Raji (cell line): ENCODE measurements around the gene CD27.

Source experiments
- POLR2A ChIP-seq: IDR thresholded peaks from 2 replicates; pipeline ENCODE4 v1.6.1; 2011; ENCODE audit warnings: low read depth, low read length, control low read depth; ENCODE audit not compliant: insufficient read depth

CD27 gene

DNA sequence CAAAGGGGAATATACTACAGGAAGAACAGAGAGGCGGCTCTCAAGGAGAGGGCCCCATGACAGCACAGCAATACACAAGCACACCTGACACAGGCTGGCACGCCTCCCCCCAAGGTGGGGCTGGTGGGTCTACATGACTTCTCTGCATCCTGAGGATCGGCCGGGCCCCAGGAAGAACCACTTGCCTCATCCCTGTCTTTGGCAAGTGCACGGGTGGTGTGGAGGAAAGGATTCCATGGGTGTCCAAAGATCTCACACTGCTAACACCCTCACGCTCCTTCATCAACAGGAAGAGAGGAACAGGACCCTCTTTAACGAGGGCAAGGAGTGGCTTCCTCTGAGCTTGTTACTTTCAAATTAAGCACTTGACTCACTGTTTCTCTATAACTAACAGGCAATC lies 18.5 kb downstream of the CD27 start:
- no peak for TF ChIP-seq POLR2A

DNA sequence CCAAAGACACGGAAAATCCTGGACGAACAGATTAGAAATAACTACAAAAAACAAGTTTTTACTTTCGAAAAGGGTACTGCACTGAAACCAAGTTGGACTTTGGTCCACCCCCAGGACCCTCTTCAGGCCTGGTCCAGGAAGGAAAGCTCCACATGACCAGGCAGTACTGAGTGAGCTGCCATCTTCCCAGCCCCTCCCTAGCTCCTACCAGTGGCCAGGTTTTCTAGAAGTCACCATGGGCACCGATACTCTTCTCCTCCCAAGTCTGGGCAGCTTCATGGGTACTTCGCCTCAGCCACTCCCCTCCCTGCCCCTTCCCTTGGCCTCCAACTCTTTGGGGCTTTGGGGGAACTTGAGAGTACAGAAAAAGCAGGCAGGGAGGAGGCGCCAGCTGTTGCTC lies 19.1 kb downstream of the CD27 start:
- no peak for TF ChIP-seq POLR2A

DNA sequence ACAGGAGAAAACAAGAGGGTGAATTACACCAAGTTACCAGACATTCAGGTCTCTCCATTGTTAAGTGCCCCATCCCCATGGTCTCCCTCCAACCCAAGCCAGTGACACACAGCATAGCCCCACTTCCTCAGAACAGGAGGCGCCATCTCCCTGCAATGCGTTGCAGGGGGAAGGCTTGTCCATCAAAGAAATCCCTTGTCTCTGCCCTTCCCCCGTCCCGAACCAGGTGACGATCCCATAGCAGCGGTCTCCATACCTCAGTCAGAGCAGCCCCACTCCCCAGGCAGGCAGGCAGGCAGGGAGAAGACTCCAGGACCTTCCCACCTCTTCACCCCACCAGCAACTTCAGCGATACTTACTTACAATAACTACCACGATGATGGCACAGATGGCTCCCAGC lies 19.8 kb downstream of the CD27 start:
- no peak for TF ChIP-seq POLR2A

DNA sequence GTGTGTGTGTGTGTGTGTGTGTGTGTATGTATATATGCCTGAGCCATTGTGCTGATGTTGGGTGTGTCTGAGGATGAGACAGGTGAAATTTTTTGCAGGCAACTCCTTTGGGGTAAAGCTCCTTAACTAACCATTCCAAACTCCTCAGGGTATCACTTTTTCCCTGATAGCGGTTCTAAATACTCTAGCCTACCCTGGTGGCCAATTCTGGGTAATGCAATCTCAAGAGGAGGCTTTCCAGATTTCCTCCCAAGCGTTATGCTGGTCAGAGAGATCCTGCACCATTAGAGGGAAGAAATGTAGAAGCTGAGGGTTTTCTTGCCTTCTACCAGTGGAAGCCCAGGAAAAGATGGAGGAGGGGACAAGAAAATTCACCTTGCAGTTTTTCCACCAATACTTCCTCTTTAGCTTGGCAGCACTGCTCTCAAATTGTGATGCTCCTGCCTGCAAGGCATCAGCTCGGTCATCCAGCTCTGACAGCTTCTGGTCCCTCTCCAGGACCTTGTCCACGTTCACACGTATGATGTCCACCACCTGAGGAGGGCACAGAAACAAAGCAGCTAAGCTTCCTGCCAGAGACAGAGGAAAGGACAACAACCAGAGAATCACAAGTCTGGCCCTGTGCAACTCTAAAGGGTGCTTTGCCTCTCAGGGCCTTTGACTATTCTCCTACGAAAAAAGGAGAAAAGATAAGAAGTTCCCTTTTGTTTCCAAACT lies 20.9 kb downstream of the CD27 start:
- TF ChIP-seq POLR2A, result no peak

DNA sequence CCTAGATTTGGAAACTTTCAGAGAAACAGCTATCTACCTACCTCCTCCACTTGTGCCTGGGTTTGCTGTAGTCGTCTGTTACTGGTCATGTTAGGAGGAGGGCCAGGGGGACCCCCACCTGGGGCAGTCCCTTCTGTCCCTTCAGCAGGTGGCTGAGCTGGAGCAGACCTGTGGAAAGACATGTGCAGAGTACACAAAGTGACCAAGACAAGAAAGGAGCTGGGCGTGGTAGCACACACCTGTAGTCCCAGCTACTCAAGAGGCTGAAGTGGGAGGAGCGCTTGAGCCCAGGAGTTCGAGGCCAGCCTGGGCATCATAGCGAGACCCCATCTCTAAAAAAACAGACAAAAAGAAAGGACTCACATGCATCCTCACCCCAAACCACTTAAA lies 21.4 kb downstream of the CD27 start:
- TF ChIP-seq POLR2A, result no peak

DNA sequence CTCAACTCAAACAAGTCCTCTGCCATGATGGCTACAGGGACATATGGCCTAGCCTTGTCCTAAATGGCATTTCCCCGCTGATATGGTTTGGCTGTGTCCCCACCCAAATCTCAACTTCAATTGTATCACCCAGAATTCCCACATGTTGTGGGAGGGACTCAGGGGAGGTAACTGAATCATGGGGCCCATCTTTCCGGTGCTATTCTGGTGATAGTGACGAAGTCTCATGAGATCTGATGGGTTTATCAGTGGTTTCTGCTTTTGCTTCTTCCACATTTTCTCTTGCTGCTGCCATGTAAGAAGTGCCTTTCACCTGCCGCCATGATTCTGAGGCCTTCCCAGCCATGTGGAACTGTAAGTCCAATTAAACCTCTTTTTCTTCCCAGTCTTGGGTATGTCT lies 22.0 kb downstream of the CD27 start:
- 0 out of 2 replicates have a peak, but pooled peaks have one; percentile 18 for TF ChIP-seq POLR2A

DNA sequence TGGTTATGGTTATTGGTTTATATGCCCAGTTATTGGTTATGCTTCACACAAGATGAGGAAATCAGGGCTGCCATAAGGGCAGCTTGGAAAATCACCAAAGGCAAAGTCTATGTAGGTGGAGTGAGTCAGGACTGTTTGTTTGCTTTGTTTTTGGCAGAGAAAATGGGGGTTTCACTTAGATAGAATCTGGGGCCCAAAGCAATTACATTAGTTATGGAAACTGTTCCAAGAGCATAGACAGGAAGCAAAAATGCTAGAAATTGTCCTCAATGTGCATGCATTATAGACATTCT lies 23.5 kb downstream of the CD27 start:
- TF ChIP-seq POLR2A, result no peak

DNA sequence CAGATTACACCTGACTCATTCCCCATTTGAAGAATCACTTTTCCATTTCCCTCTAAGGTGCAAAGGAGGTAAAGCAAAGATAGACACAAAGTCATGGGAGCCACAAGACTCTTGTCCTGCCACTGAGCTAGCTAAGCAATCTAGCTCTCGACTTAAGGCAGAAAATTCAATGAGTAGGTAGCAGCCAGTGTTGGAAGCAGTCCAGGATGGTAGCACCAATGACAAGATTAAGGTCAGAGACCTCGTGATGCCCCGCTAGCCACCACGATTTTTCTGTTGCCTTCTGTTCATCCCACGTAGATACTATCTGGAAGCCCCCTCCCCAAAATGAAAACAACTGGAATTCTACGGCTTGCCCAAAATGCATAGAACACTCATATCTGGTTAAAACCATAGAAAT lies 24.3 kb downstream of the CD27 start:
- no peak for TF ChIP-seq POLR2A

DNA sequence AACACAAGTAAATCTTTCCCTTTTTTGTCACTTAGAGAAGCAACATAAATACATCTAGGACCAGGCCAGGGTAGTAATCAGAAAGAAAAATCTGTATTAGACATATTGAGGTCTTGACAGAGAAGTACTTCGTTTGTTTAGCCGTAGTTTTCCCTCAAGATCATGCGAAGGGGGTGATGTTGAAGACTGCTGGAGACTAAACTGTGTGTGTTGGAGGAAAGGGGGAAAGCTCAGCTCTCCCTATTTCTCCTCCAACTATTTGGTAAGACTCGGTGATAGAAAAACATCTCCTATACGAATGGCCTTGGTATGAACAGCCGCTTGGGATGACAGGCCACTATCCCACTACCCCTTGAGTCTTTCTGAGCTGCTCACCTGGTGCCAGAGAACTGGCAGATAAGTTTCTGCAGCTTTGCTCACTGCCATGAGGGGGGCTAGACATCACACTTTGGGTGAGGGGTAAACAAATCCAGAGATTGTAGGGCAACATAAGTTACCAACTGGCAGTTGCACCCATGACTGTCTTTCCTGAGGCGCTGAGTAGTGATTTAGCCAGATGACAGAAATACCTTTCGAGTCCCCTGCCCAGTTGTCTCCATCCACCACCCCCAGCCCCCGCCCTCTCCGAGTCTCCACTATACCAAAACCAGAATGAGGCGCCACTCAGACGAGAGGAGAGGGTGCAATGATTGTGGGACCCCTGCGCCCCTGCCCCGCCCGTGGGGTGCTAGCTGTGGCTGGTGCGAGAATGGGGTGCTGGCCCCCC lies 25.0 kb downstream of the CD27 start:
- TF ChIP-seq POLR2A, result no peak

DNA sequence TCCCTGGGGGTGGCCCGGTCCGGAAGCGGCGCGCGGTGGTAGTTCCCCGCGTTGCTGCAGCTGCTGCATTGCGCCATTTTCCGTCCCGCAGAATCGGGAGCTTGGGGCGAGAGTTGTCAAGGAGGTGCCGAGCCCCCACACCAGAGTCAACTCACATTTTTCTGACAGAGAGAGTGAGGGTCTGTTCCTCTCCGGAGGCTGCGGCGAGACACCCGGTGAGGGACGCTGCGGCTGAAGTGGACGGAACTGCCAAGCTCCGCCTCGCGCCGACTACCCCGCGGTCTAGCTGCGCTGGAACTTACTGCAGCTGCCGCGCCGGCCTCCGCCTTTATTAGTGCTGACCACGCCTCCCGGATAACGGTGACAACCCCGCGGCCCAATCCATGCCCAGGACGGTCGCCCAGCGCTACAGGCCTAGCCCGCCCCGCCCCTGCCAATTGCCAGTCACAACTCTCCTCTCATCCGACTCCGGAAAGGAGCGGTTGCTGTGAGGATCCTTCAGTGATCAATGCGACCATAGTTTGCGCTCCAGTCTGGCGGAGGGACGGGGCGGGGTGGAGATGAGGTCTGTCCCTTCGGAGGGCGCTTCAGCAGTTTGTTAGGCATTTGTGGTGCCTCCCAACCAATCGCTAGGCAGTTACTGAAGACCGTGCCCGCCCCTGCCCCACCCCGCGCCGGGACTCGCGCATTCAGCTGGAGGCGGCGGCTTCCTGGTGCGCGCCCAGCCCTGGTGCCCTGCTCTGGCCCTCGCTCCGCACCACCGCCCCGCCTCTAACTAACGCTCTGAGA lies 25.8 kb downstream of the CD27 start, which contains the start of gene VAMP1:
Gene VAMP1, minus strand, starts transcription at position 303 of the 789 bp plus-strand sequence. Its CDS starts 146 bp downstream, at position 157.
- TF ChIP-seq POLR2A, result peak; percentile 100

DNA sequence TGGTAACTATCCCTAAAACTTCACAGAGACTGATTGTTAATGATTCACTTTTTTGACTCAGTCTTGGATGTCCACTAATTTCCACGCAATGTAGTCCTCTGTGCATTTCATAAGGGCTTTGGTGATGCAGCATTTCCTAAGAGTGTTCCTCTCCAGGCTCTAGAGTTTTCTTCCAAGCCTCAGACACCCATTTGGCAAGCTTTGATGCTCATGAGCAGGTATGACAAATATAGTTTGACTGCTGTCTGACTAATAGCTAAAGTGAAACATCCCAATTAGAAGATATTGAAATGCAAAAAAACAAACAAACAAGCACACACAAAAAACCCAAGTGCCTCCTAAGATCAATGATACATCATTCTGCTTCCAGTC lies 27.2 kb downstream of the CD27 start:
- no peak for TF ChIP-seq POLR2A

DNA sequence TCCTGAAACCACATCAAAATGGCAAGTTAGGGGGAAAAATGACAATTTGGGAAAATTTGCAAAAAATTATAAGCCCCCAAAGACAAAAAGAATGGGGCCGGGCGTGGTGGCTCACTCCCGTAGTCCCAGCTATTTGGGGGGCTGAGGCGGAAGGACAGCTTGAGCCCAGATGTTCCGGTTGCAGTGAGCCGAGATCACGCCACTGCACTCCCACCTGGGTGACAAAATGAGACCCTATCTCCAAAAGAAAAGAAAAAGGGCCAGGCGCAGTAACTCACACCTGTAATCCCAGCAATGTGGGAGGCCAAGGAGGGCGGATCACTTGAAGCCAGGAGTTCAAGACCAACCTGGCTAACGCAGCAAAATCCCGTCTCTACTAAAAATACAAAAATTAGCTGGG lies 27.7 kb downstream of the CD27 start:
- no peak for TF ChIP-seq POLR2A

DNA sequence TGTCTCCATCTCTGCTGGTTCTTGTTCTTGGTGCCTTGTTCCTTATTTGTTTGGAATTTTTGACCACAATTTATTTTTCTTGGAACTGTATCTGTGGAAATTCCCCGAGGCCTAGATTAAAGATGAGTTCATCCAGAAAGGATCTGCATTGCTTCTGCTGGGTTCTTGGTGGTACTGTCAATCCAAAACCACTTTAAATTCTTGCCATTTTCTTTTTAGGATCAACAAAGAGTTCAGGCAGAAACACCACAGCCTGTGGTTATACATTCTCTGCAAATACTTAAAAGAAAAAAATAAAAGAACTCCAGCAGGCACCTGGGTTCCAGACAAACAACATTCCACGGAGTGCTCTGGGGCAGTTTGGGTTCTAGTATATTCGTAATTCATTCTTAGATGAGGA lies 31.7 kb downstream of the CD27 start:
- TF ChIP-seq POLR2A, result no peak

DNA sequence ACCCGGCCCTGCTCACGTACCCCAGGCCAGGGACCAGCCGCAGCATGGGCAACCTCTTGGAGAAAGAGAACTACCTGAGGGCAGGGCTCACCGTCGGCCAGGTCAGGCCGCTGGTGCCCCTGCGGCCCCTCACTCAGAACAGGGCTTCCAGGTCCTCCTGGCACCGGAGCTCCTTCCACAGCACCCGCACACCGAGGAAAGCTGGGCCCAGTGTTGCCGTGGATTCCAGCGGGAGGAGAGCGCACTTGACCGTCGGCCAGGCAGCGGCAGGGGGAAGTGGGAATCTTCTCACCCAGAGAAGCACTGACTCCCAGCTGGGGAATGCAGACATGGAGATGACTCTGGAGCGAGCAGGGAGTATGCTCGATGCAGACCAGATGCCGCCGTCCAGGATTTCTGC lies 33.7 kb downstream of the CD27 start:
- TF ChIP-seq POLR2A, result no peak

DNA sequence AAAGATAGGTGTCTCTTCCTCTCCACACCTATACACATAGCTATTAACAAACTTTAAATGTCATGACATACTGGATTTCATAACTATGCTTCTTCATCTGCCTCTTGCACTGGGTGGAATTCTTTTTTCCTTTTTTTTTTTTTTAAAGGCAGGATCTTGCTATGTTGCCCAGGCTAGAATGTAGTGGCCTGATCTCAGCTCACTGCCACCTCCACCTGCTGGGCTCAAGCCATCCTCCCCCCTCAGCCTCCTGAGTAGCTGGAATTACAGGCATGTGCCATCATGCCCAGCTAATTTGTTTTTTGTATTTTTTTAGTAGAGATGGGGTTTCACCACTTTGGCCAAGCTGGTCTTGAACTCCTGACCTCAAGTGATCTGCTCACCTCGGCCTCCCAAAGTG lies 43.5 kb downstream of the CD27 start:
- no peak for TF ChIP-seq POLR2A

DNA sequence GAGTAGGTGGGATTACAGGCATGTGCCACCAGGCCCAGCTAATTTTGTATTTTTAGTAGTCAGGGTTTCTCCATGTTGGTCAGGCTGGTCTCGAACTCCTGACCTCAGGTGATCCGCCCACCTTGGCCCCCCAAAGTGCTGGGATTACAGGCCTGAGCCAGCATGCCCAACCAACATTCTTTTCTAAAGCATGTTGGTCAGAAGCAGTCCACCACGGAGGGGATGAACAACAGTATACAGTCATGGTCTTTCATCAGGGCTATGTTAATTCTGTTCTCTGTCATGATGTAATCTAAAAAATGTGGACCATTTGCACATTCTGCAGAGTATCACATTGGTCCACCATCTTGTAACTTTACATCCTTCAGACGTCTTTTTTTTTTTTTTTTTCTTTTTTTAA lies 44.7 kb downstream of the CD27 start:
- TF ChIP-seq POLR2A, result no peak
